ENCODE measurements around the gene ATP5ME.

- no peak for TF ChIP-seq CTCF (IDR thresholded peaks at IDR 0.05)
- no peak for TF ChIP-seq POLR2A (IDR thresholded peaks at IDR 0.05)
These were observed 45.0 kb downstream of the ATP5ME start for GRCh38 chr4:628821-629635.

Data from heart left ventricle (tissue), 13 donors.